A549 (cell line): ENCODE measurements around the gene ATG4B. TPM values are rescaled to one million over a fixed set of nuclear protein-coding genes. Genes with fewer than 3 reads are reported as not detected.

Experiments used
- ATAC-seq, 2 experiments: fragments of 200-7000 bp in 1 of 2; fragments of >200 bp in 1 of 2; cut with Nextera tagmentation in 1 of 2; cut with Tn5 transposase in 1 of 2; 3 replicates each; pipeline versions ENCODE4 v1.8.0 to v1.9.1; 2018 to 2020; ENCODE audit warnings: mild to moderate bottlenecking in 1 of 2, moderate library complexity in 1 of 2
- CTCF ChIA-PET: fragments of 300-600 bp; sonication (Branson Sonifier 250); formaldehyde crosslinking; extraction: SDS; loops from one replicate; lab custom pipeline; 2021; ENCODE audit warnings: antibody characterized with exemption, inconsistent platforms; lab: Yijun Ruan, JAX
- POLR2A ChIA-PET: fragments of 350-600 bp; formaldehyde crosslinking; extraction: SDS; loops from one replicate; lab custom pipeline; 2021; ENCODE audit warnings: antibody characterized with exemption, inconsistent platforms; lab: Yijun Ruan, JAX
- DNase-seq, 2 experiments: peaks; one replicate each; pipeline versions ENCODE4 v3.0.0 to v3.0.0-alpha.2; 2011 to 2016; ENCODE audit warnings: low read depth in 1 of 2, low spot score in 1 of 2
- FAIRE-seq: peaks from 2 replicates; lab custom pipeline; 2011; peaks lifted over from hg19 to GRCh38; lab: Jason Lieb, UNC
- H3K27ac ChIP-seq, 2 experiments: fragments of >200 bp; sonication (Bioruptor Twin); formaldehyde crosslinking; 3 replicates each; pipeline ENCODE4 v1.5.1; 2016 to 2017
- H3K4me1 ChIP-seq: fragments of >200 bp; sonication (Bioruptor Twin); formaldehyde crosslinking; 3 replicates; pipeline ENCODE4 v1.6.1; 2016
- H3K4me2 ChIP-seq: fragments of >200 bp; sonication (Bioruptor Twin); formaldehyde crosslinking; 3 replicates; pipeline ENCODE4 v1.6.1; 2016
- H3K4me3 ChIP-seq: fragments of >200 bp; sonication (Bioruptor Twin); formaldehyde crosslinking; 3 replicates; pipeline ENCODE4 v1.5.1; 2016
- H3K9me3 ChIP-seq: fragments of >200 bp; sonication (Bioruptor Twin); formaldehyde crosslinking; 3 replicates; pipeline ENCODE4 v1.6.1; 2016
- CBX2 ChIP-seq: fragments of 200-600 bp; sonication (generic); IDR thresholded peaks from 2 replicates; pipeline ENCODE4 v1.6.1; 2016; ENCODE audit warnings: low read depth, mild to moderate bottlenecking, borderline replicate concordance
- CEBPB ChIP-seq, 2 experiments: fragments of >200 bp in 1 of 2; sonication (Bioruptor Twin) in 1 of 2; formaldehyde crosslinking in 1 of 2; IDR thresholded peaks; 2 replicates each; pipeline ENCODE4 v1.6.1; 2012 to 2016
- CHD2 ChIP-seq: fragments of 150-350 bp; IDR thresholded peaks from 2 replicates; pipeline ENCODE4 v1.6.1; 2014; ENCODE audit warnings: low read length; ENCODE audit not compliant: partially characterized antibody
- CHD4 ChIP-seq: fragments of 200-600 bp; sonication (generic); IDR thresholded peaks from 2 replicates; pipeline ENCODE4 v1.6.1; 2016; ENCODE audit warnings: antibody characterized with exemption, mild to moderate bottlenecking, borderline replicate concordance
- EP300 ChIP-seq, 2 experiments: fragments of >200 bp; sonication (Bioruptor Twin); formaldehyde crosslinking; IDR thresholded peaks; 2 replicates in 1 of 2; 3 replicates in 1 of 2; pipeline ENCODE4 v1.6.1; 2016 to 2017
- FOSL2 ChIP-seq, 2 experiments: fragments of 450-650 bp in 1 of 2; fragments of >200 bp in 1 of 2; sonication (Bioruptor Twin) in 1 of 2; formaldehyde crosslinking; IDR thresholded peaks; 2 replicates each; pipeline versions ENCODE4 v1.5.0 to v1.6.1; 2016 to 2020; ENCODE audit warnings: mild to moderate bottlenecking in 1 of 2, moderate library complexity in 1 of 2
- FOXS1 ChIP-seq: fragments of 250-450 bp; sonication (Bioruptor Pico); IDR thresholded peaks from 2 replicates; pipeline ENCODE4 v1.5.0; 2020; ENCODE audit warnings: mild to moderate bottlenecking, moderate library complexity
- HOXB5 ChIP-seq: fragments of 250-450 bp; sonication (Bioruptor Pico); IDR thresholded peaks from 2 replicates; pipeline ENCODE4 v1.5.0; 2020; ENCODE audit warnings: mild to moderate bottlenecking, moderate library complexity
- JUN ChIP-seq, 2 experiments: fragments of >200 bp; sonication (Bioruptor Twin); formaldehyde crosslinking; IDR thresholded peaks; 2 replicates in 1 of 2; 3 replicates in 1 of 2; pipeline ENCODE4 v1.6.1; 2016 to 2017
- KDM1A ChIP-seq: fragments of 200-600 bp; sonication (generic); IDR thresholded peaks from 2 replicates; pipeline ENCODE4 v1.6.1; 2016; ENCODE audit warnings: low read depth, mild to moderate bottlenecking
- KDM5A ChIP-seq: fragments of 200-600 bp; sonication (generic); IDR thresholded peaks from 2 replicates; pipeline ENCODE4 v1.6.1; 2016; ENCODE audit warnings: antibody characterized with exemption, mild to moderate bottlenecking
- MAFK ChIP-seq: fragments of 450-650 bp; IDR thresholded peaks from 2 replicates; pipeline ENCODE4 v1.6.1; 2014; ENCODE audit not compliant: partially characterized antibody
- MYC ChIP-seq: IDR thresholded peaks from 2 replicates; pipeline ENCODE4 v1.6.1; 2012; ENCODE audit warnings: mild to moderate bottlenecking, inconsistent platforms, low read length, improper control_type of control experiment, borderline replicate concordance
- NR3C1 ChIP-seq: fragments of >200 bp; sonication (Bioruptor Twin); formaldehyde crosslinking; IDR thresholded peaks from 3 replicates; pipeline ENCODE4 v1.6.1; 2017
- POLR2AphosphoS2 ChIP-seq: conservative IDR thresholded peaks from 2 replicates; pipeline ENCODE4 v1.6.1; 2012; ENCODE audit warnings: low read length, improper control_type of control experiment, inconsistent platforms
- RCOR1 ChIP-seq: fragments of 150-350 bp; IDR thresholded peaks from 2 replicates; pipeline ENCODE4 v1.6.1; 2014; ENCODE audit warnings: antibody characterized with exemption, low read length, low read depth
- RNF2 ChIP-seq: fragments of 200-600 bp; sonication (generic); IDR thresholded peaks from 2 replicates; pipeline ENCODE4 v1.6.1; 2016; ENCODE audit warnings: low read depth, mild to moderate bottlenecking, antibody characterized with exemption, moderate library complexity, borderline replicate concordance
- TFCP2L1 ChIP-seq: fragments of 250-450 bp; sonication (Bioruptor Pico); IDR thresholded peaks from 2 replicates; pipeline ENCODE4 v1.5.0; 2021; ENCODE audit warnings: mild to moderate bottlenecking
- TP53 ChIP-seq: fragments of 250-450 bp; sonication (Bioruptor Pico); IDR thresholded peaks from 2 replicates; pipeline ENCODE4 v1.5.0; 2021; ENCODE audit warnings: mild to moderate bottlenecking, moderate library complexity
- ZC3H11A ChIP-seq: fragments of 450-650 bp; IDR thresholded peaks from 2 replicates; pipeline ENCODE4 v1.6.1; 2014; ENCODE audit warnings: antibody characterized with exemption, mild to moderate bottlenecking
- ZFP36 ChIP-seq: fragments of 450-650 bp; IDR thresholded peaks from 2 replicates; pipeline ENCODE4 v1.6.1; 2014; ENCODE audit warnings: borderline replicate concordance; ENCODE audit not compliant: partially characterized antibody
- ZSCAN20 ChIP-seq: fragments of 250-450 bp; sonication (Bioruptor Pico); IDR thresholded peaks from 2 replicates; pipeline ENCODE4 v1.8.0; 2022; ENCODE audit warnings: mild to moderate bottlenecking, moderate library complexity
- WGBS: methylation state at CpG from one replicate; pipeline ENCODE4 v1.1.6; 2017; ENCODE audit errors: missing lambda C conversion rate; 5-methylcytosine and 5-hydroxymethylcytosine counted together
- polyA plus RNA-seq, 4 experiments: library from polyadenylated mRNA; depleted of rRNA in 3 of 4; stranded (reverse); fragments of >200 nt; fragmentation: RNase III in 1 of 4; extraction: RNeasy Plus Mini Kit Qiagen cat#74134 plus additional on column Dnase treatment in 1 of 4; gene quantifications; 2 replicates in 3 of 4; 3 replicates in 1 of 4; pipeline ENCODE4 v1.2.3, GENCODE V29; 2011 to 2017
- TF ChIP-seq, protein P1 (sequence below): IDR thresholded peaks from 2 replicates; pipeline ENCODE4 v1.6.1; 2012
- TF ChIP-seq, protein P2 (sequence below): fragments of 200-600 bp; sonication (generic); IDR thresholded peaks from 2 replicates; pipeline ENCODE4 v1.6.1; 2016; ENCODE audit warnings: antibody characterized with exemption, mild to moderate bottlenecking, moderate library complexity
- TF ChIP-seq, protein P3 (sequence below): IDR thresholded peaks from 2 replicates; pipeline ENCODE4 v1.6.1; 2012; ENCODE audit warnings: low read depth, borderline replicate concordance

The ATG4B gene
- polyA plus RNA-seq, 2 of the 4 experiments (the other 2 are of a cell fraction), result 70.3 to 75.2 TPM

DNA sequence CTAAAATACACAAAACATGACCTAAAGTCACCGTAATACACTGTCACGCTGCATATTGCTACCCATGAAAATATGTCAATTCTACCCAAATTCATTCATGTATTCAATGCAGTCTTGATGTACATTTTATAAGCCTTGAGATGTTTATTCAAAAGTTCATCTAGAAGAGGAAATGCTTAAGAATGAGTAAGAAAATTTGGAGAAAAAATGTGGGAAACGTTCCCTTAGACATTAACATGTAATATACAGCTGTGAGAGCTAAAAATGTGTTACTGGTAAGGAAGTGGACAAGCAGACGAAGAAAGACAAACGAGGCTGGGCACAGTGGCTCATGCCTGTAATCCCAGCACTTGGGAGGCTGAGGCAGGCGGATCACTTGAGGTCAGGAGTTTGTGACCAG, 37.9 kb upstream of the ATG4B start:
- ChIA-PET POLR2A (no interaction called here), CTCF (interaction anchor here (0.7 to 1.0 kb wide), 2 partner anchors 9 to 13 kb away, joined by 3 read pairs; no protein-coding TSS in a partner anchor)

DNA sequence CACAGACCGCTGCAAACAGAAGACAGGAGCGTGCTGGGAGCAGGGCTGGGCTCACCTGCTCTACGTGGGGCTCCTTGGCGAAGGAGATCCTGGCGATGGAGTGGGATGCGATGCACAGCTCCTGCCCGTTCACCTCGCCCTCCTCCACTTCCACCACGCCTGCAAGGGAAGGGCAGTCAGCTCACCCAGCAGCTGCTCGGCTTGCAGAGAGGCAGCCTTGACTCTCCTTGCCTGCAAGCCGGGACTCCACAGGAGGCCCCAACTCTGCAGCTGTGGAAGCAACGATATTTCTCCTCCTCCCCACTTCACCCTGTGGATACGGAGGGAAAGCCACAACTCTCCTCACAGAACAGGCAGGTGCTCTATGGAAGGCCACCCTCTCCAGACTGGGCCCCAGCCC, 35.7 kb upstream of the ATG4B start:
- ATAC-seq, result no peak; a peak in 1 of 6 replicates
- Histone ChIP-seq H3K4me1 (no peaks in the 10 kb centered on the region), H3K9me3 (no peaks in the 10 kb centered on the region), H3K27ac (no peak overlapping the region), H3K4me2 (no peak overlapping the region), H3K4me3 (no peak overlapping the region)
- 87% methylated on average over 13 of the region's 13 CpGs for WGBS
- no peak for DNase-seq
- CTCF ChIA-PET, result no interaction called here
- TF ChIP-seq EP300 (IDR thresholded peaks at IDR 0.05) (no peak), CHD2 (no peak), MYC (no peak), MAFK (no peak), CHD4 (no peak), CBX2 (no peak), KDM5A (no peak), RNF2 (no peak), ZSCAN20 (no peak), CEBPB (IDR thresholded peaks at IDR 0.05) (no peak), TFCP2L1 (CRISPR knock-in tag) (no peak), KDM1A (no peak), ZC3H11A (no peak), POLR2AphosphoS2 (no peak)
- TF ChIP-seq, protein P1, sequence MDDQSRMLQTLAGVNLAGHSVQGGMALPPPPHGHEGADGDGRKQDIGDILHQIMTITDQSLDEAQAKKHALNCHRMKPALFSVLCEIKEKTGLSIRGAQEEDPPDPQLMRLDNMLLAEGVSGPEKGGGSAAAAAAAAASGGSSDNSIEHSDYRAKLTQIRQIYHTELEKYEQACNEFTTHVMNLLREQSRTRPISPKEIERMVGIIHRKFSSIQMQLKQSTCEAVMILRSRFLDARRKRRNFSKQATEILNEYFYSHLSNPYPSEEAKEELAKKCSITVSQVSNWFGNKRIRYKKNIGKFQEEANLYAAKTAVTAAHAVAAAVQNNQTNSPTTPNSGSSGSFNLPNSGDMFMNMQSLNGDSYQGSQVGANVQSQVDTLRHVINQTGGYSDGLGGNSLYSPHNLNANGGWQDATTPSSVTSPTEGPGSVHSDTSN, result no peak
- POLR2A ChIA-PET, result no interaction called here
- no peak for FAIRE-seq

More for the DNA sequence above, 37.9 kb upstream of the ATG4B start:
- TF ChIP-seq JUN (IDR thresholded peaks at IDR 0.05), result no peak
- TF ChIP-seq FOSL2 (IDR thresholded peaks at IDR 0.05), result no peak
- no peak for TF ChIP-seq FOSL2 (CRISPR knock-in tag; IDR thresholded peaks at IDR 0.05)
- TF ChIP-seq RNF2, result no peak
- no peak for TF ChIP-seq HOXB5 (CRISPR knock-in tag)
- TF ChIP-seq RCOR1, result no peak
- TF ChIP-seq CHD2, result no peak
- no peak for TF ChIP-seq NR3C1
- no peak for TF ChIP-seq ZFP36
- TF ChIP-seq, protein P2, sequence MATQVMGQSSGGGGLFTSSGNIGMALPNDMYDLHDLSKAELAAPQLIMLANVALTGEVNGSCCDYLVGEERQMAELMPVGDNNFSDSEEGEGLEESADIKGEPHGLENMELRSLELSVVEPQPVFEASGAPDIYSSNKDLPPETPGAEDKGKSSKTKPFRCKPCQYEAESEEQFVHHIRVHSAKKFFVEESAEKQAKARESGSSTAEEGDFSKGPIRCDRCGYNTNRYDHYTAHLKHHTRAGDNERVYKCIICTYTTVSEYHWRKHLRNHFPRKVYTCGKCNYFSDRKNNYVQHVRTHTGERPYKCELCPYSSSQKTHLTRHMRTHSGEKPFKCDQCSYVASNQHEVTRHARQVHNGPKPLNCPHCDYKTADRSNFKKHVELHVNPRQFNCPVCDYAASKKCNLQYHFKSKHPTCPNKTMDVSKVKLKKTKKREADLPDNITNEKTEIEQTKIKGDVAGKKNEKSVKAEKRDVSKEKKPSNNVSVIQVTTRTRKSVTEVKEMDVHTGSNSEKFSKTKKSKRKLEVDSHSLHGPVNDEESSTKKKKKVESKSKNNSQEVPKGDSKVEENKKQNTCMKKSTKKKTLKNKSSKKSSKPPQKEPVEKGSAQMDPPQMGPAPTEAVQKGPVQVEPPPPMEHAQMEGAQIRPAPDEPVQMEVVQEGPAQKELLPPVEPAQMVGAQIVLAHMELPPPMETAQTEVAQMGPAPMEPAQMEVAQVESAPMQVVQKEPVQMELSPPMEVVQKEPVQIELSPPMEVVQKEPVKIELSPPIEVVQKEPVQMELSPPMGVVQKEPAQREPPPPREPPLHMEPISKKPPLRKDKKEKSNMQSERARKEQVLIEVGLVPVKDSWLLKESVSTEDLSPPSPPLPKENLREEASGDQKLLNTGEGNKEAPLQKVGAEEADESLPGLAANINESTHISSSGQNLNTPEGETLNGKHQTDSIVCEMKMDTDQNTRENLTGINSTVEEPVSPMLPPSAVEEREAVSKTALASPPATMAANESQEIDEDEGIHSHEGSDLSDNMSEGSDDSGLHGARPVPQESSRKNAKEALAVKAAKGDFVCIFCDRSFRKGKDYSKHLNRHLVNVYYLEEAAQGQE, result no peak
- TF ChIP-seq, protein P3, sequence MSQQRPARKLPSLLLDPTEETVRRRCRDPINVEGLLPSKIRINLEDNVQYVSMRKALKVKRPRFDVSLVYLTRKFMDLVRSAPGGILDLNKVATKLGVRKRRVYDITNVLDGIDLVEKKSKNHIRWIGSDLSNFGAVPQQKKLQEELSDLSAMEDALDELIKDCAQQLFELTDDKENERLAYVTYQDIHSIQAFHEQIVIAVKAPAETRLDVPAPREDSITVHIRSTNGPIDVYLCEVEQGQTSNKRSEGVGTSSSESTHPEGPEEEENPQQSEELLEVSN, result no peak
- no peak for TF ChIP-seq TP53 (CRISPR knock-in tag)
- TF ChIP-seq FOXS1 (CRISPR knock-in tag), result no peak
- TF ChIP-seq, all 56 proteins: peak for 0
- ATAC-seq (no peak), FAIRE-seq (no peak), DNase-seq (no peak)
- Histone ChIP-seq H3K9me3 (no peaks in the 10 kb centered on the region), H3K27ac (no peak overlapping the region), H3K4me2 (no peak overlapping the region), H3K4me1 (no peaks in the 10 kb centered on the region), H3K4me3 (no peak overlapping the region)
- 85% methylated on average over 6 of the region's 6 CpGs for WGBS
